Measurements from ENCODE around the gene ITPRIPL1. TPM values are rescaled to one million over a fixed set of nuclear protein-coding genes. Genes with fewer than 3 reads are reported as not detected.

Gene ITPRIPL1
- total RNA-seq, 2 donors from 2014 or later: 1.8 to 8.9 TPM

DNA sequence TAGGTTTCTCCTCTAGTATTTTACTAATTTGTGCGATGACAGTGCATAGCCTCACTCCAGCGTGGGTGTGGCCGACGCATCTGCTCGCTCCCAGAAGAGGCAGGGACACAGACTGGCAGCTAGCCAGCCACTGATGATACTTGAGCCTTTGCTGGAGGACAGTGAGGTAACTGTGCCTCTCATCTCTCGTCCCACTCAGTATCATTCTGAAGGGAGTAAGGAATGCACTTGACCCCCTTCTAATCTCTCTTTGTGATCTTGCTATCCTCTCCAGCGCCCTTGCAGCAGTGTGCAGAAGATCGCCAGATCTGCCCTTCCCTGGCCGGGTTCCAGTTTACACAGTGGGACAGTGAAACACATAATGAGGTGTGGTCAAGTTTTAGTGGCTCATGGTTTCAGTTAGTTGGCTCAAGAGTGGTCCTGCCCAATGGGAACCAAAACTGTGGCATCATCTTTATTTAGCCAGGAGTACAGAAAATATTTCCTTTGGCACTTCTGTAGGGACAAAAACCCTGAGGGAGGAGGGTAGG, 28.0 kb downstream of the ITPRIPL1 start:
- WGBS: 43% methylated on average over 9 of the region's 9 CpGs
- Histone ChIP-seq H3K9me3 (no peaks in the 10 kb centered on the region), H3K36me3 (no peaks in the 10 kb centered on the region), H3K27me3 (replicated peaks; ENCODE audit: insufficient read depth) (no peaks in the 10 kb centered on the region), H3K27ac (no peak overlapping the region), H3K4me1 (replicated peaks) (no peaks in the 10 kb centered on the region), H3K4me3 (no peak overlapping the region)
- intact Hi-C loops (cut with DNase I): no loop called here
- DNase-seq (ENCODE audit: low spot score): no peak
- TF ChIP-seq POLR2A (IDR thresholded peaks at IDR 0.05): no peak
- TF ChIP-seq, protein P1, sequence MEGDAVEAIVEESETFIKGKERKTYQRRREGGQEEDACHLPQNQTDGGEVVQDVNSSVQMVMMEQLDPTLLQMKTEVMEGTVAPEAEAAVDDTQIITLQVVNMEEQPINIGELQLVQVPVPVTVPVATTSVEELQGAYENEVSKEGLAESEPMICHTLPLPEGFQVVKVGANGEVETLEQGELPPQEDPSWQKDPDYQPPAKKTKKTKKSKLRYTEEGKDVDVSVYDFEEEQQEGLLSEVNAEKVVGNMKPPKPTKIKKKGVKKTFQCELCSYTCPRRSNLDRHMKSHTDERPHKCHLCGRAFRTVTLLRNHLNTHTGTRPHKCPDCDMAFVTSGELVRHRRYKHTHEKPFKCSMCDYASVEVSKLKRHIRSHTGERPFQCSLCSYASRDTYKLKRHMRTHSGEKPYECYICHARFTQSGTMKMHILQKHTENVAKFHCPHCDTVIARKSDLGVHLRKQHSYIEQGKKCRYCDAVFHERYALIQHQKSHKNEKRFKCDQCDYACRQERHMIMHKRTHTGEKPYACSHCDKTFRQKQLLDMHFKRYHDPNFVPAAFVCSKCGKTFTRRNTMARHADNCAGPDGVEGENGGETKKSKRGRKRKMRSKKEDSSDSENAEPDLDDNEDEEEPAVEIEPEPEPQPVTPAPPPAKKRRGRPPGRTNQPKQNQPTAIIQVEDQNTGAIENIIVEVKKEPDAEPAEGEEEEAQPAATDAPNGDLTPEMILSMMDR (IDR thresholded peaks at IDR 0.05): no peak

DNA sequence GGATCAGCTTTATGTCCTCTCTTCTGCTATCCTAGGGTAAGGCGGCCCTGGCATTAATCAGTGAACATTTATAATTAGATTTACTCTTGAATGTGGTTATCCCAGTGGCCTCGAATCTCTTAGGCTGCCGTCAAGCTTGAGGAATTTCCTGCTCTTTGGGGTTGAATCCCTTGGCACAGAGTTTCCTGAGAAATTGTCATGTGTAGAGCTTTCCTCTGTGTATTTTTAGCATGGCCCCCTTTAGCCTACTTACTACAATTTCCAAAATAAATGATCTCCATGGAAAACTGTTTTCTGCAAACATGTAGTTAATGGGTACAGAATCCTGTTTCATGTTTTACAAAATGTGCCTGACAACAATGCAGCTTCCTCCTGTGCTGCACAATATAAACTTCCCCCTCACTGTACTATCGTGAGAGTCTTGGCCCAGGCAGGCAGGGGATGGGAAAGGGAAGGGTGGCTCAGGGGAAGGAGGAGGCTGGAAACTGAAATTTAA, 28.5 kb downstream of the ITPRIPL1 start:
- DNase-seq (ENCODE audit: low spot score): no peak
- no peaks in the 10 kb centered on the region for H3K9me3 ChIP-seq
- no peak overlapping the region for H3K27ac ChIP-seq
- TF ChIP-seq POLR2A (IDR thresholded peaks at IDR 0.05) (no peak), POLR2AphosphoS5 (IDR thresholded peaks at IDR 0.05) (no peak)
- TF ChIP-seq, protein P1 (IDR thresholded peaks at IDR 0.05): no peak
- no peak overlapping the region for H3K4me3 ChIP-seq
- WGBS: 72% methylated on average over 4 of the region's 4 CpGs
- H3K4me1 ChIP-seq (replicated peaks): no peaks in the 10 kb centered on the region
- H3K27me3 ChIP-seq (replicated peaks; ENCODE audit: insufficient read depth): no peaks in the 10 kb centered on the region
- intact Hi-C loops (cut with DNase I): no loop called here
- no peaks in the 10 kb centered on the region for H3K36me3 ChIP-seq

DNA sequence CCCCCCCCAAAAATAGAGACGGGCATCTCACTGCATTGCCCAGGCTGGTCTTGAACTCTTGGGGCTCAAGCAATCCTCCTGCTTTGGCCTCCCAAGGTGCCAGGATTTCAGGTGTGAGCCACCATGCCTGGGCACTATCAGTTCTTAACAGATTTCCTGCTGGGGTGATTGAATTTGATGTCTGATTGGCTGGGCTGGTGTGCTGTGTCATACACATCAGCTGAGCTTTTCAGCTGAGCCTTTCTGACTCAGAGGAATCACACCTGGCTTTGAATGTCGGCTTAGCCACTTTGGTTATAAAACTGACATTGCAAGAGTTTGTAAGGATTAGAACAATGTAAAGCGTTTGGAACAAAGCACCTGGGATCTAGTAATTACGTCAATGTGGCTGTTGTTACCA, 29.4 kb downstream of the ITPRIPL1 start:
- intact Hi-C loops (cut with DNase I): no loop called here
- Histone ChIP-seq H3K4me3 (no peak overlapping the region), H3K4me1 (replicated peaks) (no peaks in the 10 kb centered on the region), H3K36me3 (no peaks in the 10 kb centered on the region), H3K9me3 (no peaks in the 10 kb centered on the region), H3K27me3 (replicated peaks; ENCODE audit: insufficient read depth) (no peaks in the 10 kb centered on the region), H3K27ac (no peak overlapping the region)
- no peak for DNase-seq (ENCODE audit: low spot score)
- WGBS: 89% methylated on average over 4 of the region's 4 CpGs
- TF ChIP-seq, protein P1 (IDR thresholded peaks at IDR 0.05): no peak
- TF ChIP-seq POLR2AphosphoS5 (IDR thresholded peaks at IDR 0.05) (no peak), POLR2A (IDR thresholded peaks at IDR 0.05) (no peak)

DNA sequence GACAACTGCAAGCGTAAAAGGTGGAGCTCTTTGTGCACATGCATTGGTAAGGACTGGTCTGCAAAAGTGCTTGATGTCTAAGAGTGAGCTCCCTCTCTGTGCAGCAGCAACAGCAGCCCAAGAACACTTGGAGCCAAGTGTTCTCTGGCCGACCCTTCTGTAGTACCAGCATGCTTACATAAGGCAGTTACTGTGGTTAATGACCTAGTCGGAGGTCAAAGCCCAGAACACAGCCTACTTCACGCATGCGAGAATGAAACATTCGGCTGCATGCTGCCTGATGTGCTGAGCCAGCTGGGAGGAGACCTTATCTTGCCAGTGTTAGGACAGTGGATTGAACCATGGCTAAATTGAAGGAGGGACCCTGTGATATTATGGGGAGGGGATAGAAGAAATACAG, 31.8 kb downstream of the ITPRIPL1 start:
- Histone ChIP-seq H3K27me3 (replicated peaks; ENCODE audit: insufficient read depth) (no peaks in the 10 kb centered on the region), H3K4me3 (no peak overlapping the region), H3K4me1 (replicated peaks) (no peaks in the 10 kb centered on the region), H3K27ac (no peak overlapping the region), H3K36me3 (no peaks in the 10 kb centered on the region), H3K9me3 (no peaks in the 10 kb centered on the region)
- WGBS: 66% methylated on average over 6 of the region's 6 CpGs
- intact Hi-C loops (cut with DNase I): no loop called here
- no peak for TF ChIP-seq POLR2AphosphoS5 (IDR thresholded peaks at IDR 0.05)
- no peak for TF ChIP-seq POLR2A (IDR thresholded peaks at IDR 0.05)
- TF ChIP-seq, protein P1 (IDR thresholded peaks at IDR 0.05): no peak
- DNase-seq (ENCODE audit: low spot score): no peak

DNA sequence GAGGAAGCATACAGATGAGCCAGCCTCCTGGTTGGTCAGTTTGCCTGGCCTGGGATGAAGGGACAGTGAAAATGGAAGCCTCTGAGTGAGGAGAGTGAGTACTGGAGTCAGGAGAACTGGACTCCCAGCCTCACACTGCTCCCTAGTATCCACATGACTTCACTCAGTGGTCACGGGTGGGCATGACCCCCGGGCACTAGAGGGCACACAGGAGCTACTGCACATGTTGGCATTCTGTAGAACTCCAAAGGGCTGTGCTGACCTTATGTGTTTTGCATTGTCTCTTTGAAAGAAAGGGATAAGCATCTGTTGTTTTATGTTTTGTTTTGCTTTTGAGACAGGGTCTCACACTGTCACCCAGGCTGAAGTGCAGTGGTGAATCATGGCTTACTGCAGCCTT, 34.2 kb downstream of the ITPRIPL1 start:
- 79% methylated on average over 2 of the region's 2 CpGs for WGBS

More for the DNA sequence above, 34.2 kb downstream of the ITPRIPL1 start:
- intact Hi-C loops (cut with DNase I): no loop called here
- Histone ChIP-seq H3K36me3 (no peaks in the 10 kb centered on the region), H3K27ac (no peak overlapping the region), H3K4me3 (no peak overlapping the region), H3K9me3 (no peaks in the 10 kb centered on the region), H3K4me1 (replicated peaks) (no peaks in the 10 kb centered on the region), H3K27me3 (replicated peaks; ENCODE audit: insufficient read depth) (no peaks in the 10 kb centered on the region)
- TF ChIP-seq, protein P1 (IDR thresholded peaks at IDR 0.05): peak in 1 of 4 experiments; percentile 13
- TF ChIP-seq POLR2A (IDR thresholded peaks at IDR 0.05): no peak
- DNase-seq (ENCODE audit: low spot score): no peak
